ENCODE results near the gene PAN3. TPM values are rescaled to one million over a fixed set of nuclear protein-coding genes. Genes with fewer than 3 reads are reported as not detected.

PAN3 gene
- total and polyA plus RNA-seq, 2 of the 8 experiments (the other 6 are each of a cell fraction or from before 2014, with no cell fraction given), result 12.7 to 39.3 TPM

DNA sequence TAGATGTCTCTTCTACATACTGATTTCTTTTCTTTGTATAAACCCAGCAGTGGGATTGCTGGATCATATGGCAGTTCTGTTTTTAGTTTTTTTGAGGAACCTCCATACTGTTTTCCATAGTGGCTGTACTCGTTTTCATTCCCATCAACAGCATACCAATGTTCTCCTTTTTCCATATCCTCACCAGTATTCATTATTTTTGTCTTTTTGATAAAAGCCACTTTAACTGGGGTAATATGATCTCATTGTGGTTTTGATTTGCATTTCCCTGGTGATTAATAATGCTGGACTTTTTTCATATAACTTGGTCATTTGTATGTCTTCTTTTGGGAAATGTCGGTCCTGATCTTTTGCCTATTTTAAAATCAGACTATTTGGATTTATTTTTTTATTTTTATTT is 108.5 kb downstream of the PAN3 start:
- ChIA-PET CTCF (ENCODE audit: partially characterized antibody) (no interaction called here), POLR2A (ENCODE audit: partially characterized antibody) (no interaction called here)
- no peak overlapping the region for H3K14ac ChIP-seq (ENCODE audit: insufficient read length)
- H2BK20ac ChIP-seq (ENCODE audit: low read length), result no peak overlapping the region
- no peak overlapping the region for H4K8ac ChIP-seq (ENCODE audit: extremely low read depth, insufficient read depth, low read length)
- no peaks in the 10 kb centered on the region for H3K4me1 ChIP-seq (replicated peaks in 1 of 4; ENCODE audit: control insufficient read depth in 3 of 4, insufficient read depth in 4 of 4, low read length in 3 of 4)
- H4K20me1 ChIP-seq (replicated peaks in 1 of 2; ENCODE audit: control insufficient read depth in 1 of 2, insufficient read depth in 2 of 2, low read length in 2 of 2), result no peaks in the 10 kb centered on the region
- H3K27me3 ChIP-seq (replicated peaks in 1 of 4; ENCODE audit: control insufficient read depth in 3 of 4, extremely low read depth in 1 of 4, insufficient read depth in 3 of 4, low read length in 3 of 4), result no peaks in the 10 kb centered on the region
- H3K56ac ChIP-seq (replicated peaks; ENCODE audit: insufficient read length, low read depth, low read length), result no peak overlapping the region
- H2BK5ac ChIP-seq (ENCODE audit: low read depth, low read length), result no peak overlapping the region
- no peak overlapping the region for H4K91ac ChIP-seq (replicated peaks; ENCODE audit: insufficient read length, low read length)
- no peak for FAIRE-seq
- H3K4ac ChIP-seq (replicated peaks; ENCODE audit: insufficient read length, low read depth, low read length), result no peak overlapping the region
- no peak overlapping the region for H2AFZ ChIP-seq (ENCODE audit: low read length)
- H3K79me1 ChIP-seq (ENCODE audit: low read depth, low read length), result no peaks in the 10 kb centered on the region
- WGBS, 2 experiments (ENCODE audit: extremely low coverage in 1 of 2, insufficient coverage in 1 of 2, insufficient read length in 1 of 2, insufficient replicate concordance in 2 of 2, low coverage in 1 of 2, low lambda C conversion rate in 2 of 2, missing lambda C conversion rate in 1 of 2), result 85% methylated on average over 2 of the region's 2 CpGs; no CpG with 5 or more reads in 1 of the 2 experiments
- no peak for DNase-seq (ENCODE audit: low read depth in 1 of 2, low spot score in 2 of 2)
- no peak overlapping the region for H2BK12ac ChIP-seq (ENCODE audit: low read depth, low read length)
- H3K23me2 ChIP-seq (ENCODE audit: low read depth, low read length), result no peaks in the 10 kb centered on the region
- H3K18ac ChIP-seq (ENCODE audit: extremely low read depth, low read length), result no peak overlapping the region
- no peak overlapping the region for H3K4me2 ChIP-seq (ENCODE audit: insufficient read depth in 1 of 2, low read depth in 2 of 2, low read length in 2 of 2)
- H3K36me3 ChIP-seq (ENCODE audit: control insufficient read depth in 2 of 4, insufficient read depth in 4 of 4, low read length in 3 of 4), result peaks cover 0 to 2% (median 0%) of the 10 kb centered on the region in 4 experiments; a peak in 3 of 8 replicates
- no peak overlapping the region for H3K27ac ChIP-seq (ENCODE audit: low read depth, low read length)
- H4K5ac ChIP-seq (ENCODE audit: insufficient read length, low read depth, low read length), result no peak overlapping the region
- H3K9me3 ChIP-seq (ENCODE audit: insufficient read depth in 2 of 2, low read depth in 1 of 2, low read length in 1 of 2), result no peaks in the 10 kb centered on the region
- H3K9ac ChIP-seq (replicated peaks in 1 of 4; ENCODE audit: extremely low read depth in 1 of 4, low read depth in 3 of 4, low read length in 3 of 4), result no peak overlapping the region
- no peak overlapping the region for H2AK5ac ChIP-seq (ENCODE audit: low read depth, low read length)
- TF ChIP-seq EGR1 (IDR thresholded peaks at IDR 0.05; ENCODE audit: borderline replicate concordance, low read depth, low read length) (no peak), SIX5 (IDR thresholded peaks at IDR 0.05; ENCODE audit: low read depth, low read length) (no peak), SUZ12 (IDR thresholded peaks at IDR 0.05; ENCODE audit: low read length) (no peak), KDM1A (IDR thresholded peaks at IDR 0.05; ENCODE audit: borderline replicate concordance, low read length) (no peak), TAF7 (optimal IDR thresholded peaks at IDR 0.05; ENCODE audit: borderline replicate concordance, low read depth, low read length) (no peak), ASH2L (IDR thresholded peaks at IDR 0.05; ENCODE audit: low read length) (no peak), JUN (IDR thresholded peaks at IDR 0.05; ENCODE audit: low read depth, low read length) (no peak), KDM5A (IDR thresholded peaks at IDR 0.05; ENCODE audit: low read length) (no peak), CEBPB (IDR thresholded peaks at IDR 0.05; ENCODE audit: low read depth, low read length) (no peak), GABPA (IDR thresholded peaks at IDR 0.05; ENCODE audit: borderline replicate concordance, insufficient read depth, low read length) (no peak), JUND (IDR thresholded peaks at IDR 0.05; ENCODE audit: low read length) (no peak)
- TF ChIP-seq, protein P1, sequence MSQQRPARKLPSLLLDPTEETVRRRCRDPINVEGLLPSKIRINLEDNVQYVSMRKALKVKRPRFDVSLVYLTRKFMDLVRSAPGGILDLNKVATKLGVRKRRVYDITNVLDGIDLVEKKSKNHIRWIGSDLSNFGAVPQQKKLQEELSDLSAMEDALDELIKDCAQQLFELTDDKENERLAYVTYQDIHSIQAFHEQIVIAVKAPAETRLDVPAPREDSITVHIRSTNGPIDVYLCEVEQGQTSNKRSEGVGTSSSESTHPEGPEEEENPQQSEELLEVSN (IDR thresholded peaks at IDR 0.05), result no peak
- no peak overlapping the region for H3K4me3 ChIP-seq (ENCODE audit: extremely low read depth in 1 of 4, insufficient read depth in 2 of 4, low read depth in 3 of 4, low read length in 4 of 4)
- no peak overlapping the region for H2BK120ac ChIP-seq (replicated peaks; ENCODE audit: low read depth, low read length)
- H2BK15ac ChIP-seq (ENCODE audit: low read length), result no peak overlapping the region
- H3K23ac ChIP-seq (ENCODE audit: insufficient read length), result no peak overlapping the region
- peaks cover 0 to 38% of the 10 kb centered on the region in 2 experiments; a peak in 2 of 4 replicates for H3K79me2 ChIP-seq (ENCODE audit: control insufficient read depth in 1 of 2, insufficient read depth in 2 of 2, low read length in 2 of 2)
